ACHN (cell line): ENCODE data around the gene FOXO6.

Experiments used
- DNase-seq: peaks from one replicate; pipeline ENCODE4 v3.0.0-alpha.2; 2015
- in situ Hi-C: cut with HindIII; loops from 2 replicates; pipeline ENCODE4 v1.10.0; 2017; ENCODE audit warnings: low sequenced_read_pairs, low pct_ligation_motif_present, low pct_unique_long_range_greater_than_20kb

FOXO6 gene

DNA sequence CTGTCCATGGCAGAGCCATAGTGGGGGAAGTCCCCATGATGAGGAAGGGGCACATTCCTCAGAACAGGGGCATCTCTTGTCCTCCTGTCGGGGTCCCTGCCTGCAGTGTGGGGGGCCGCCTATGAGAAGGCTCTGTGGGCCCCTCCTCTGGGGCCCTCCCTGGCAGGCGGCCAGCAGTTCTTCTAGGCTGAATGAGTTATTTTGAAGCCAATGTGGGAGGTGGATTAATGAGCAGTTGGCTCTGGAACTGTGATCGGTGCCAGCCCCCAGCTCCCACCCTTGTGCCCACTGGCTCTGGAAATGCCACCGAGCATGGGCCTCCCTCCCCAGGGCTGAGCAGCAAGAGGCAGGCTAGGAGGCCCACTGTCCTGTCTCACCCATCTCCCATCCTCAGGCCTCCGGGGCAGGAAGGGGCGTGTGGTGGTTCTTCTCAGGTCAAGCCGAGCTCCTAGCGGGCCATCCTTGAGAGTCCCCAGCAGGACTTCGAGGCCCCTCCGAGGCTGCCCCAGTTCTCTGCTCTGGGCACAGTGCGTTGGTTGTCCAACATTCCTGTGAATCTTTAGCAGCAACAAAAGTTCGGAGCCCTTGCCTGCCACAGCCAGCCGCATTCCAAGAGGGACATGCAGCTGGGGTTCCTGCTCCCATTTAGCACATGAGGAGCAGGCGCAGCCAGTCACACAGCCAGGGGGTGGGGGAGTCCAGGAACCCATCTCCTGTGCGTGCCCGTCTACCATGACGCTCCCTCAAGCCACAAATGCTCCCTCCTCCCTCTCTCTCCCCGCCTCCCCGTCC lies 66.1 kb downstream of the FOXO6 start:
- no peak for DNase-seq
- in situ Hi-C loops = no loop called here

DNA sequence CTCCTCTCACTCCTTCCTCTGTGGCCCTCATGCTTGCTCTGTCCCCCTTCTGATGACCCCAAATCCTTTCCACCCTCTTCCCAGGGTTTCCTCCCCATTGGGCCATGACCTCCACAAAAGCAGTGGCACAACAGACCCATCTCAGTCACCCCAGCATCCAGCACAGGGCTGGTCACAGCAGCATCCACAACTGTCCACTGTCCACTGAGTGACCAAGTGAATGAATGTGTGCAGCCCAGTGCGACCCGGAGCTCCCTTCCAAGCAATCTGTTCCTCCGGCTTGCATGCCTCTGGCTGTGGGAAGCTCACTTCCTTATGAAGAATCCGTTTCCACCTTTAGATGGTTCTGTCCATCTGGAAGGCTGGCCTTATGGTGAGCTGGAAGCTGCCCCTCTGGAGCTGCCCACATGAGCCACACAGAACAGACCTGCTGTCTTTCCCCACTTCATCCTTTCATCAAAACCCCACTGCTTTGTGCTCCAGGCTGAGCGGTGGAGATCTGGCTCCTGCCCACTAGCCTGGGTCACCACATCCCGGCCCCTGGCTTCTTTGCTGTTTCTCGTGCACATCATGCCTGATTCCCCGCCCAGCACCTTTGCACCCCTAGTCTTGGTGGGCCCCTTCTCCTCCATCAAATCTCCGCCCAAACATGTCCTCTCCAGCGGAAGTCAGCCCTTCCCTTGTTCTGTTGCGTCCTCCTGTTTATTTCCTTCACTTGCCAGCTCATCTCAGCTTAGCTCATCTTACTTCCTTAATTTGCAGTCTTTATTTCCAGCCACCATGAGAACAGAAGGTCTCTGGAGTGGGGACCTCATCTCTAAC lies 66.9 kb downstream of the FOXO6 start:
- in situ Hi-C loops = no loop called here
- no peak for DNase-seq

DNA sequence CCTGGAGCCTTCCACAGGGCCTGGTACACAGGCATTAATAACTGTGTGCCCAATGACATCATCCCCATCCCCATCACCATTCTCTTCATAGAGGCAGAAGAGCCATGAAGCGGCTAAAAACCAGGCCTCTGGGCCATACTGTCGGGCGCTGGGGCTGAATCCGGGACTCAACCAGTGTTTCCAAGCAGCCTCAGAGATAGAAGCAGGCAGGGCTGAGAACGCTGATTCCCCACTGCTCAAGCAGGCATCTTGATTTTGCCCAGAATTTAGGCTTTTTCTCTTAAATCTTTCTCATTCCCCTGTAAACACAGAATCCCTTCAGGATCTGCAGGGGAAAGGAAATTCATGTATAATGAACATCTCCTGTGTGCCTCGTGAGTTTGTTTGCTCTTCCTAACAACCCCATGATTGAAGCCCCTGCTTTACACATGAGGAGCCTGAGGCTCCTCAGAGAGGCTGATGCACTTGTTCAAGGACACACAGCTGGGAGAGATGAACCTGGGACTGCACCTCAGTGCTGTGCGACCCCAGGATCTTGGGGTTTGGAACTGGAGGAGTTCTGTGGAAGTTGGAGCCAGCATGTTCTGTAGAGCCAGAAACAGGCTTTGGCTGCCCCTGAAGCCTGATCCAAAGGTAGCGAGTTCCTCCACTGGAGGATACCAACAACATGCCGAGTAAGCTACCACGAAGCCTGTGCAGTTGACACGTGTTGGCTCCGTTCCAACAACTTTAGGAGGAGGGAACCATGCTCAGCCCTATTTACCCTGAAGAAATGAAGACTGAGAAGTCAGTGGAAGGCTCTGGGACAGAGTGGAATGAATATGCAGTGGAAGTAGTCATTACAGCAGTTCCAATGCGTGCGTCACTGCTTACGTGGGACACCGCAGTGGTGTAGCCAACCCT lies 67.8 kb downstream of the FOXO6 start:
- no peak for DNase-seq
- in situ Hi-C loops = no loop called here

DNA sequence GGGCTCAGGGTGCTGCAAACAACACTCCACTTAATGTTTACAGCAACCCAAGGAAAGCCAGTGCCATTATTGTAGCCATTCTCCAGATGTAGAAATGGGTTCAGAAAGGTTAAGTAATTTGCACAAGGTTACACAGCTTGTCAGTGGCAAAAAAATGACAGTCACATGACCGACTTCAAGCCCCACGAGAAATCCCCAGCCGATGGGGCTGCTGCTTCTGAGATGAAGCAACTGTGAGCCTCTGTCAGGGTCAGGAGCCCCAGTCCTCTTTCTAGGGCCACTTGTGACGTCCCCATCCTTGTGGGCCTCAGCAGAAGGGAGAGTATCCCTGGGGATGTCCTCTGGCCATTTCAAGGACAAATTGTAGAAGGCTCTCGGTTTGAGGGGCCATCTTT lies 68.4 kb downstream of the FOXO6 start:
- in situ Hi-C loops = no loop called here
- no peak for DNase-seq

DNA sequence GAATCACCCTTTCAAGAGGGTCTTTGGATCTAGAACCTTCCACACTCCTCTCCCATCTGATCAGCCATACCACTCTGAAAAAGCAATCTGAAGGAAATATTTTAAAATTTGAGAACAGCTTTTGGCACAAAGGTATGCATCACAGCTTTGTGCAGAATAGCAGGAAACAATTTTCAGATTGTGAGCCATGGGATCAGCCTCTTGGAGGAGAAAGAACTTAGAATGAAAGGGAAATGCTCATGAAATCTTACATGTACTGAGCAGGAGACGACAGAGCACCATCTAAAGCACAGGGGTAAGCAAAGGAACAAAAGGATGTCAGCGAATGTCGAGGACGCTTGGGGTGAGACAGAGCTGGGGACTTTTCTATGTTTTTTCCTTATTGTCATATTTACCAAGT lies 68.8 kb downstream of the FOXO6 start:
- no peak for DNase-seq
- in situ Hi-C loops = no loop called here

DNA sequence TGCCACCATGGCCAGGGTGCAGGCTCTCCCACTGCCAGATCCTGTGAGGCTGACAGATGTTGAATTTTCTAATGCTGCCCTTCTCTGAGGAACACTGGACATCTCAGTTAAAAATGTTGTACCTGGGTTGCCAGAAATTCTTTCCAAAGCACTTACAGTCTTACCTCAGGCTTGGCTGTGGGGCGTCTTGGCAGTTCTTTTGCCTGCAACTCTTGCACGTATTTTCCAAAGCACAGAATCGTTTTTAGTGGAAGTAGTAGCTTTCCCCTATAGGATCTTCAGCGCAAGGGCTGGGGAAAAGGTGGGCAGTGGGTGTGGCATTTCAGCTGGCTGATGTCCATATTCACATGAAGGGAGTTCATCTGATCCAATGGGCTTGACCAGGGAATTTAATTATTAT lies 69.3 kb downstream of the FOXO6 start:
- no peak for DNase-seq
- in situ Hi-C loops = no loop called here

DNA sequence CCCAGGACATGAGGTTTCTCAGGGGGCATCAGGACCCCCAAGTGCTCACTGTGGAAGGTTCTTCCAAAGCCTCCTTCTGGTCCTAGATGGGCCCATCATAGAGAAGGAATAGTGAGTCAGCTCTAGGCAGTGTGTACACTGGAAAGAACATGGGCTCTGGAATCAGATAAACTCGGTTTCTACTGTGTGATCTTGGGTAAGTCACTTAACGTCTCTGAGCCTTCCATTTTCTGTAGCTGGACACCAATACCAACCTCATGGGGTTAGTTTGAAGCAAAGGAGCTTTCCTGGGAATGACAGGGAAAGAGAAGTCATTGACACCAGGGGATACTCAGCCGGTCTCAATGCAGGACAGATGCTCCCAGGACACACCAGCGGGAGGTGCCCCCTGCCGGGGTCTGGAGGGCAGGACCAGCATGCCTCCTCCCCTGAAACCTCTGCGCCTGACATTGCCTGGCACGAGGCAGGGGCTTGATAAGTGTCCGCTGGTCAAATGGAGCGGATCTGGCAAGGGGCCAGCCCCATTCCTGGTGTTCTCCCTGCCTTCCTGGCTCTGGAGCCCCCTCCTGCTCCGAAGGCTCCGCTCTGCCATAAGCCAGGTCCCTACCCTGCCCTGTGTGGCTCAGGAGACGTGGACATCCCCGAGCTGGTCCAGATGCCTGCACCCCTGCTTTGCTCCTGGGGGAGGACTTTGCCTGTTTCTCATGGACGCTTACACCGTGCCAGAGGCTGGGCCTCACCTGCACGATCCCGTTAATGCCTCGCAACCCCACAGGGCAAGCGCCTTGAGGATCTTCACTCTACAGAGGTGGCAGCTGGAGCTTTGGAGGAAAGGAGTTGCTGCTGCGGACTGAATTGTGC lies 70.5 kb downstream of the FOXO6 start:
- in situ Hi-C loops = no loop called here

More for the DNA sequence above, 70.5 kb downstream of the FOXO6 start:
- no peak for DNase-seq
